ENCODE data around the gene TESPA1. TPM values are rescaled to one million over a fixed set of nuclear protein-coding genes. Genes with fewer than 3 reads are reported as not detected.

Gene TESPA1
- total and polyA plus RNA-seq, 2 of the 8 experiments (the other 6 are each of a cell fraction or from before 2014, with no cell fraction given): not detected

DNA sequence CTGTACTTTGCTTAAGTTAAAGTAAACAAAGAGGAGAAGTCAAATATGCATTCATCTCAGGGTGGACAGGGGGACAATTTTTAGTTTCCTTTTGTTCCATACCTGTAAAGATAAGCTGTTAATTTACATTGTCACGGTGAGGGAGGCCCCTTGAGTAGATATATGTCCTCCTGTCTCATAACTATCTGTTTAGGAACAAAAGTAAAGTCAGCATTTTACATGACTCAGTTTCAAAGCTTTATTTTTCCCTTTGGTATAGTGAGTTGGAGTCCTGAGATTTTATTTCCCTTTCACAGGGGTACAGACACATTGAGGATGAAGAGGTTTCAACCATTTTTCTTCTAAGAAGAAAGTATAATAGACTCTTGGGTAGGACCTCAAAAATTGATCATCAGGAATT is 50.1 kb downstream of the TESPA1 start:
- H3K79me2 ChIP-seq (ENCODE audit: control insufficient read depth in 1 of 2, insufficient read depth in 2 of 2, low read length in 2 of 2): no peaks in the 10 kb centered on the region
- 56% methylated on average over 1 of the region's 1 CpG; no CpG with 5 or more reads in 1 of the 2 experiments for WGBS, 2 experiments (ENCODE audit: extremely low coverage in 1 of 2, insufficient coverage in 1 of 2, insufficient read length in 1 of 2, insufficient replicate concordance in 2 of 2, low coverage in 1 of 2, low lambda C conversion rate in 2 of 2, missing lambda C conversion rate in 1 of 2)
- H3K18ac ChIP-seq (ENCODE audit: extremely low read depth, low read length): no peak overlapping the region
- no peak overlapping the region for H4K5ac ChIP-seq (ENCODE audit: insufficient read length, low read depth, low read length)
- no peaks in the 10 kb centered on the region for H3K79me1 ChIP-seq (ENCODE audit: low read depth, low read length)
- no peak overlapping the region for H2BK12ac ChIP-seq (ENCODE audit: low read depth, low read length)
- no peak overlapping the region for H2BK20ac ChIP-seq (ENCODE audit: low read length)
- H3K4ac ChIP-seq (replicated peaks; ENCODE audit: insufficient read length, low read depth, low read length): no peak overlapping the region
- CTCF ChIA-PET (ENCODE audit: partially characterized antibody): interaction anchor here (1.1 to 1.2 kb wide), 2 partner anchors 24 to 186 kb away, joined by 3 read pairs; no protein-coding TSS in a partner anchor
- no peak overlapping the region for H4K91ac ChIP-seq (replicated peaks; ENCODE audit: insufficient read length, low read length)
- no peaks in the 10 kb centered on the region; a peak in 1 of 7 replicates for H3K27me3 ChIP-seq (replicated peaks in 1 of 4; ENCODE audit: control insufficient read depth in 3 of 4, extremely low read depth in 1 of 4, insufficient read depth in 3 of 4, low read length in 3 of 4)
- no peak overlapping the region for H3K27ac ChIP-seq (ENCODE audit: low read depth, low read length)
- H3K23me2 ChIP-seq (ENCODE audit: low read depth, low read length): no peaks in the 10 kb centered on the region
- H3K4me1 ChIP-seq (replicated peaks in 1 of 4; ENCODE audit: control insufficient read depth in 3 of 4, insufficient read depth in 4 of 4, low read length in 3 of 4): no peaks in the 10 kb centered on the region
- no peak overlapping the region for H2BK5ac ChIP-seq (ENCODE audit: low read depth, low read length)
- no peak overlapping the region for H4K8ac ChIP-seq (ENCODE audit: extremely low read depth, insufficient read depth, low read length)
- no peak overlapping the region for H2AFZ ChIP-seq (ENCODE audit: low read length)
- H3K4me3 ChIP-seq (ENCODE audit: extremely low read depth in 1 of 4, insufficient read depth in 2 of 4, low read depth in 3 of 4, low read length in 4 of 4): no peak overlapping the region
- no peaks in the 10 kb centered on the region for H4K20me1 ChIP-seq (replicated peaks in 1 of 2; ENCODE audit: control insufficient read depth in 1 of 2, insufficient read depth in 2 of 2, low read length in 2 of 2)
- H3K14ac ChIP-seq (ENCODE audit: insufficient read length): no peak overlapping the region
- H3K56ac ChIP-seq (replicated peaks; ENCODE audit: insufficient read length, low read depth, low read length): no peak overlapping the region
- H2AK5ac ChIP-seq (ENCODE audit: low read depth, low read length): no peak overlapping the region
- no peaks in the 10 kb centered on the region for H3K36me3 ChIP-seq (ENCODE audit: control insufficient read depth in 2 of 4, insufficient read depth in 4 of 4, low read length in 3 of 4)
- DNase-seq (ENCODE audit: low read depth in 1 of 2, low spot score in 2 of 2): no peak
- no peak overlapping the region for H2BK15ac ChIP-seq (ENCODE audit: low read length)
- H3K9me3 ChIP-seq (ENCODE audit: insufficient read depth in 2 of 2, low read depth in 1 of 2, low read length in 1 of 2): peaks cover 5% of the 10 kb centered on the region in 2 experiments; a peak in 1 of 4 replicates
- POLR2A ChIA-PET (ENCODE audit: partially characterized antibody): no interaction called here
- H3K23ac ChIP-seq (ENCODE audit: insufficient read length): no peak overlapping the region
- H3K4me2 ChIP-seq (ENCODE audit: insufficient read depth in 1 of 2, low read depth in 2 of 2, low read length in 2 of 2): no peak overlapping the region
- no peak overlapping the region for H2BK120ac ChIP-seq (replicated peaks; ENCODE audit: low read depth, low read length)
- H3K9ac ChIP-seq (replicated peaks in 1 of 4; ENCODE audit: extremely low read depth in 1 of 4, low read depth in 3 of 4, low read length in 3 of 4): no peak overlapping the region
- FAIRE-seq: no peak
- no peak for TF ChIP-seq CEBPB (IDR thresholded peaks at IDR 0.05; ENCODE audit: low read depth, low read length)
- TF ChIP-seq KDM4A (IDR thresholded peaks at IDR 0.05; ENCODE audit: low read depth, low read length, severe bottlenecking): no peak
- no peak for TF ChIP-seq POLR2AphosphoS5 (IDR thresholded peaks at IDR 0.05; ENCODE audit: low read depth, low read length)
- TF ChIP-seq CBX5 (IDR thresholded peaks at IDR 0.05; ENCODE audit: low read depth, low read length): no peak
- TF ChIP-seq CTBP2 (IDR thresholded peaks at IDR 0.05; ENCODE audit: borderline replicate concordance, insufficient read depth, insufficient read length, low read length): no peak
- TF ChIP-seq RNF2 (IDR thresholded peaks at IDR 0.05; ENCODE audit: borderline replicate concordance, low read depth, low read length, missing control alignments, poor library complexity, severe bottlenecking): no peak
- TF ChIP-seq, protein P1, sequence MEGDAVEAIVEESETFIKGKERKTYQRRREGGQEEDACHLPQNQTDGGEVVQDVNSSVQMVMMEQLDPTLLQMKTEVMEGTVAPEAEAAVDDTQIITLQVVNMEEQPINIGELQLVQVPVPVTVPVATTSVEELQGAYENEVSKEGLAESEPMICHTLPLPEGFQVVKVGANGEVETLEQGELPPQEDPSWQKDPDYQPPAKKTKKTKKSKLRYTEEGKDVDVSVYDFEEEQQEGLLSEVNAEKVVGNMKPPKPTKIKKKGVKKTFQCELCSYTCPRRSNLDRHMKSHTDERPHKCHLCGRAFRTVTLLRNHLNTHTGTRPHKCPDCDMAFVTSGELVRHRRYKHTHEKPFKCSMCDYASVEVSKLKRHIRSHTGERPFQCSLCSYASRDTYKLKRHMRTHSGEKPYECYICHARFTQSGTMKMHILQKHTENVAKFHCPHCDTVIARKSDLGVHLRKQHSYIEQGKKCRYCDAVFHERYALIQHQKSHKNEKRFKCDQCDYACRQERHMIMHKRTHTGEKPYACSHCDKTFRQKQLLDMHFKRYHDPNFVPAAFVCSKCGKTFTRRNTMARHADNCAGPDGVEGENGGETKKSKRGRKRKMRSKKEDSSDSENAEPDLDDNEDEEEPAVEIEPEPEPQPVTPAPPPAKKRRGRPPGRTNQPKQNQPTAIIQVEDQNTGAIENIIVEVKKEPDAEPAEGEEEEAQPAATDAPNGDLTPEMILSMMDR (IDR thresholded peaks at IDR 0.05; ENCODE audit: control extremely low read depth in 1 of 3, insufficient read depth in 1 of 3, low read depth in 1 of 3, low read length in 3 of 3): no peak
- no peak for TF ChIP-seq EZH2 (IDR thresholded peaks at IDR 0.05; ENCODE audit: low read depth, low read length, severe bottlenecking)
- TF ChIP-seq SUZ12 (IDR thresholded peaks at IDR 0.05; ENCODE audit: low read length): no peak
- no peak for TF ChIP-seq RXRA (IDR thresholded peaks at IDR 0.05; ENCODE audit: insufficient read depth, low read depth, low read length)
- TF ChIP-seq TAF7 (optimal IDR thresholded peaks at IDR 0.05; ENCODE audit: borderline replicate concordance, low read depth, low read length): no peak
